GM19324 (cell line): ENCODE data around the gene WFDC1.

Source experiments
- ATAC-seq: cut with Tn5 transposase; IDR thresholded peaks from one replicate; pipeline ENCODE4 v1.9.1; 2021; ENCODE audit warnings: mild to moderate bottlenecking, moderate library complexity; ENCODE audit not compliant: unreplicated experiment, low FRiP score

The WFDC1 gene

DNA sequence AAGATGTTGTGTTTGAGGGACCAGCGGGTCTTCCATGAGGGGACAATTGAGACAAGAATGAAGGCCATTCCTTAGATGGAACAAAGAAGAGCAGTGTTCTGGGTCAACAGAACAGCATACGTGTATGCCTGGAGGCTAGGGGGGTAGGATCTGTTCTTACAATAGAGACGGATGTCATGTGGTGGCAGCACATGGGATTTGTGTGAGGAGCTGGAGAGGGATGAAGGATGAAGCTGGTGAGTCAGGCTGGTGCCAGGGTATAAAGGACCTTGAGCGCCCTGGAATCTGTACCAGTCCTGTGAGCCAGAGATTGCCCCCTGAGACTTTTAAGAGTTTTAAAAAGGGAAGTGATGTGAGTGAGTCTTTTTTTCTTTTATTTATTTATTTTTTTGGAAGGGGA is 22.8 kb upstream of the WFDC1 start:
- no peak for ATAC-seq

DNA sequence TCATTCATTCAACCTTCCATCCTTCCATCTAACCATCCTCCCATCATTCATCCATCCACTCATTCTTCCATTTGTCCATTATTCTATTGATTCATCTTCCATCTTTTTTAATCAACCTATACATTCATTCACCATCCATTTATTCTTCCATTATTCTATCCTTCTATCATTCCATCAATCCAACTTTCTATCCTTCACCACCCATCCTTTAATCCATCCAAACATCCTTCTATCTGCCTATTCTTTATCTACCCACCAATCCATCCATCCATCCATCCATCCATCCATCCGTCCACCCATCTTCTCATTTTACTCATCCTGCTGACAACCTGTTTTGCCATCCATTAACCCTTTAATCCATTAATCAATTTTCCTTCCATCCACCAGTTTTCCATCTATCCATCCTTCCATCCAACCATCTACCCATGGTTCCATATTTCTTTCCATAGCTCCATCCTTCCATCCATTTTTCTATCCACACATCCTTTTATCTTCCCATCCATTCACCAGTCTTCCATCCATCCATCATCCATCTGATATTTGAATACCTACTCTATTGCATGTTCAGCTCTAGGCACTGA is 21.8 kb upstream of the WFDC1 start:
- no peak for ATAC-seq

DNA sequence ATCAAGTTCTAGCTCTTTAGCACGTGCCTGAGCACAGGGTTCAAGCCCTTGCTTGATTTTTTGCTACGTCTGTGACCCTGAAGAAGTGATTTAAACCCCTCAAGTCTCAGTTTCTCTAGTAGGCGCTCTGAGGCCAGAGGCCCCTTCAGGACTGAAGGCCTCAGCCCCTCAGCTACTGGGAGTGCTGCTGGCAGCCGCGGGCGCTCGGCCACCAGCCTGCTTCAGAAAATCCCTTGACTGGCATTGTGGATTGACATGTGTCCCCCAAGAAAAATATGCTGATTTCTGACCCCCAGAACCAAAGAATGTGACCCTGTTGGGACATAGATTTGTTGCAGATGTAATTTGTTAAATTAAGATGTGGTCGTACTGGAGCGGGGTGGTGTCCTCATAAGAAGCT is 20.2 kb upstream of the WFDC1 start:
- no peak for ATAC-seq

DNA sequence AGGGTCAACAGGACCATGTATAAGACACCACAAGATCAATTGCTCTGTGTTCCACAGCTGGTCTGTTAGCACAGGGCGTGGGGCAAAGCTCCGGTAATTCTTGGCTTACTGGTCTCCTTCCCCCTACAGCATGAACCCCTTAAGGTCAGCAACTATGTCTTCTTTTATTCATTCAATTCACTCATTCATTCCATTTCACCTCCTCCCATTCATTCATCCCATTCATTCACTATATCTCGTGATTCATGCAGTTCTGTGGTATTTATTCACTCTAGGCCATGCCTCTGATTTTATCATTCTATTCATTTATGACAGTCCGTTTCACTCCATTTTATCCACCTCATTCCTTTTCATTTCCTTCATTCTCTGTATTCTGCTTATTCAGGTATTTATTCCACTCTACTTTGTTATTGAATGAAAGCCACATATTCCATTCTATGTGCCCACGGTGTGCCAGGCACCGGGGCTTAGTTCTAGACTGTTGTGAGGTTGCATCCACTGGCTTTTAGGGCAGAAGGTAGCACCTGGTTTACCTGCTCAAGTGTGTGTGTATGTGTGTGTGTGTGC is 19.0 kb upstream of the WFDC1 start:
- no peak for ATAC-seq

DNA sequence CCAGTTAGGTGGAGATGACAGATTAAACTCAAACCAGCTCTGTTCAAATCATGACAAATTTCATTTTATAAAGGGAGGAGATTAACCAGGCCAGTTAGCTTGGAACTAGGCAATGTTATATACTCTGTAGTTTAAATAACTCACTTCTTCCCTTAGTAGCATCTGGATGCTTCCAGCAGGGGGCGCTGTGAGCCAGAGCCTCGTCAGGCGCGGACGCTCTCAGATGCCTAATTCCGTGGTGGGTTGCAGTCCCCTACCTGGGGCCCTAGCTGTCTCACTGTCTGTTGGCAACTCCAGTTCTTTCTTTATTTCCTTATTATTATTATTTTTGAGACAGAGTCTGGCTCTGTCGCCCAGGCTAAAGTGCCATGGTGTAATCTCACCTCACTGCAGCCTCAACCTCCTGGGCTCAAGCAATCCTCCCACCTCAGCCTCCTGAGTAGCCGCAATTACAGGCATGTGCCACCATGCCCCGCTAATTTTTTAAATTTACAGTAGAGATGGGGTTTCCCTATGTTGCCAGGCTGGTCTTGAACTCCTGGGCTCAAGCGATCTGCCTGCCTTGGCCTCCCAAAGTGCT is 17.3 kb upstream of the WFDC1 start:
- ATAC-seq, result no peak

DNA sequence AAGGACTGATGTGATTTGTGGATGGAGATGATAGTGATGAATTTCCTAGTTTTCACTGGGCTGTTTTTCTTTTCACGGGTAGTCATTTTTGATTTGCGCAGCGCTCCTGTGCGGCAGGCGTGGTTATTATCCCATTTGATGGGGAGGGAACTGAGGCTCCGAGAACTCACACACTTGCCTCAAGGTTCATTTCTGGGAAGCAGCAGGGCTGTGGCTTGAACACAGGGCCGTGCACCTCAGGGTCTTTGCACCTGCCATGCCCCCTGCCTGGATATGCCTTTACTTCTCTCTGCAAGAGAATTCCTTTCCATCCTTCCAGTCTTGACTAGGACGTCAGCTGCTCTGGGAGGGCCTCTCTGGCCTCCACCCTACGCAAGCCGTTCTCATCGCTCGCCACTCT is 16.3 kb upstream of the WFDC1 start:
- ATAC-seq, result no peak

DNA sequence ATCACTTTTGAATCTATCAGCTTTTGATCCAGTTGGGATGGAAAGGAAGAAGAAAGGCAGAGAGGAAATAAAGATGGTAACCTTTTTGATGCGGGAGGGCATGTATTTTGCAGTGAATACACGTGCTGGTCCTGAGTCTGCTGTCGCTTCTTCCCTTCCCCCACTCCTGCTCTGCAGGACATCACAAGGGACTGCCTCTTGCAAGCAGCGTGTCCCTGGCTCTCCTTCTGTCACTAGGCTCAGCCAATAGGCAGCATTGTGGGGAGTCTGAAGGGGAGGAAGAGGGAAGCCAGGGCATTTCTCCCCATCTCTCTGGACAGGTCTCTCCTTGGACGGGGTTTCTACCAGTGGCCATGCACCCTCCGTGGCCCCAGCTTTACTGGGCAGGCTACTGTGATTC is 15.7 kb upstream of the WFDC1 start:
- ATAC-seq, result no peak

DNA sequence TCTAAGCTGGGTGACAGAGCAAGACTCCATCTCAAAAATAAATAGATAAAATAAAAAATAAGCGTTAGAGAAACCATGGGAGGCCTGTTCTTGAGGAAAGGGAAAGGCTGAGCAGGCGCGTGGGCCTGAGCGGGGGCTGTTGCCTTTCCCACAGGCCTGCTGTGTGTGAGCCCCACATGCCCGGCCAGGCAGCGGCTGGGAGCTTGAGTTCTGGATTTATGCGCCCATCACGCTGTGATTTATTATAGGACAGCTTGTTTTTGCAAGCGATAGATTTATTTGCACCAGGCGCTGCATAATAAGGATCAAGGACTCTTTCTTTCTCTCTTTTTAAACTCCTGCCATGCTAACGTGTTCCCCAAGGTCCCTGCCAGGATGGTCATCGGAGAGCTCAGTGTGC is 14.8 kb upstream of the WFDC1 start:
- no peak for ATAC-seq

DNA sequence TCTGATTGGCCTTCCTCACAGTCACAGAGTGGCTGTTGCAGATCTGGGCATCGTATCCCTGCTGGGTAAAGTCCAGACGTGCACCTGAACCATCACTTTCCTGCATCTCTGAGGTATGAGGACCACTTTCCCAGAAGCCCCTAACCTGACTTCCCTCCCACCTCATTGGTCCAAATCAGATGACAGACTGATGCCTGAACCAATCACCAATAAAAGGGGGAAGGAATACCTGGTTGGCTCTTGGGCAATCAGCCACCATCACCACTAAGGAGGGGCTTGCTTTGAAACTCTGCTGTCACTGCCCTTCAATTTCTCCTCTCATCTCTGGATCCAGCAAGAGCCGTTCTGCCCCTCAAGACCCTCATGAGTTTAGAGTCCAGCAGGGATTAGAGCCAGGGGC is 13.6 kb upstream of the WFDC1 start:
- no peak for ATAC-seq

DNA sequence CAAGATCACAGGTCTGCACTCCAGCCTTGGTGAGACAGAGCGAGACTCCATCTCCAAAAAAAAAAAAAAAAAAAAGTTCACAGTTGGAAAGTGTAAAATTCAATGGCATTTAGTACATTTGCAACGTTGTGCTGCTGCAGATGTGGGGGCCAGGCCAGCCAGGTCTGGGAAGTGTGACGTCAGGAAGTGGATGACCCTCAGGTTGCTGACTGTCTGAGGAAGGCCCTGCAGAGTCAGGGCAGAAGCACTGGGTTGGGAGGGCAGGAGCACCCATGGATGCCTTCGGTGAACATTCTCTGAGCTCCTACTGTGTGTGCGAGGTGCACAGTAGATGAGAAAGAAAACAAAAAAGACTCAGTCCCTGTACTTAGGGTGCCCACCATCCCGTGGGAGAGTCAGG is 12.1 kb upstream of the WFDC1 start:
- no peak for ATAC-seq

DNA sequence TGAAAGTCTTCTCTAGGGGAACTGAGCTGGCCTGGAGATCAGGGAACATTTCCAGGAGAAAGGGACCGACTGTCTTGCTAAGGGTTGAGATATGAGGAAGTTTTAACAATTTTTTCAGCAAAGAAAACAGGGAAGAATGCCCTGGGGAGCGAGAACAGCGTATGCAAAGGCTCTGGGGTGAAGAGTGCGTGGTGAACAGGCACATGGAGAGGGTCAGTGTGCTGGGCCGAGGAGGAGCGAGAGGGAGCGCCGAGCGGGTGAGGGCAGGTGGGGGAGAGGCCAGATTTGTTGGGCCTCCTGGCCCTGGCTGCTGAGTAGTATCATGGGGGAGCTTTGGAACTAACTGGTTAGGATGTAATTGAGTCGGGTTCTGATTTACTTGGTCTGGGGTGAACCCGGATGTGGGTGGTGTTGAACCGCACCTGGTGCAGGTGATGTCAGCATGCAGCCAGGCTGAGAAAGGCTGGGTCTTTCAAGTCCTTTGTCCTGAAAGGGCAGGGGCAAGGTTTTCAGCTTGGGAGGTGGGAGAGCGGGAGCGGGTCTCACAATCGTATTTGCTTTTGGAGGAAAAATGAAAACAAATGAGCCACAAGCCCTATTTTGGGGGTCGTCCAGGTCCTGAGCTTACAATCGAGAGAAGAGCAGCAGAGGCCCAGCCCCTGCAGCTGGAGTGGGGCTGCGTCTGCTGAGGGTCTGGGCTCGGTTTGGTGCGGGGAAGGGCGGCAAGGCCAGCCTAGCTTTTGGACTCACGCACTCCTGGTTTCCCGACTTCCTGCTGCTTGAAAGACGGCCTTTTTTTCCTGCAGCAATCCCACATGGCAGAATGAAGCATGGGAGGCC is 11.1 kb upstream of the WFDC1 start:
- no peak for ATAC-seq

DNA sequence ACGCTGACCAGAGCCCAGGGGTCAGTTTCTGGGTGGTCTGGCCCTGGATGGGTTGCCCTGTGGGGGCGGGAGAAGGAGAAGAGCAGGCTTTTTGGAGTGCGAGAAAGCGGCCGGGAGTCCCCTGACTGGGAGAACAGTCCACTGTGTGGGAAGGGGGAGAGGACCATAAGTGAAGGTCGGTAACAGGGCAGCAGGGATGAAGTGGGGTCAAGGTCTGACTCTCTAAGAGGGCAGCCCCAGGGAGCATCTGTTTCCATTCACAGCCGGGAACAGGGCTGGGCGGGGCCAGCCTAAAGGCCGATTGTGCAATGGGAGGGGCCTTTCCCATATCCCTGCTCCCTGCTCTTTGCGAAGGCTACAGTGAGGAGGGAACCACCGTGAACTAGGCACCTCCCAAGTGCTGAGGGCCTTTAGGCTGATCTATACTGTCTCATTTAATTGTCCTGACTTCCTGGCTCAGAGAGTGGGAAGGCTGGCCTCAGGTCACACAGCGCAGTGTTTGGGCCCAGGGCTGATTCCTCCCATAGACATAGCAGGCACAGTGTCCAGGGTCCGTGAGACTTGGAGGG is 10.4 kb upstream of the WFDC1 start:
- ATAC-seq, result no peak

DNA sequence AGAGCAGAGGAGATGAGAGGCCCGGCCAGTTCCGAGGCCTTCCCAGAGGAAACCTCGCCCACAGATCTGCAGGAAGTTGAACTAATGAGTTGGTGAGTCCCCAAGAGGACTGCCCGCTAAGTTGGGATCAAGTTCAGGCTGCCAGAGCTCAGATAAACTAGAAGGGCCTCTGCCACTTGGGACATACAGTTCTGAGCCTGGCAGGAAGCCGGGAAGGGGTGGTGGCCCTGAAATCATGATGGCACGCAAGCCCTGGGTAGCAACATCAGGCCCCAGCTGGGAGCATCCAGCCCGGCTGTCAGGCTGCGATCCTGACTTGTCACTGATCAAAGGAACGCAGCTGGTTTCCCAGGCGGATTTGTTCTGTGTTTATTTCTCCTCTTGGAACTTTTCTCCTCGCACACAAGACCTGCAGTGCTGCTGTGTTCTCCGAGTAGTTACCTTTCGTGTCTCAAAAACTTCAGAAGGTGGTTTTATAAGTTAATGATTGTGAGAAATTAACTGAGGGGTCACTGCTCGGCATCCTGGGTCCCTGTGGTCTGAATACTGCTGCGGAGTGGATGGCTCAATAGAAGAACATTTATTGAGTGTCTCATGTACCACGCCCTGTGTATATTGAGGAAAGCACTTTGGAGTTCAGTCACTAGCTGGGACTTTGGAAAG is 8.0 kb upstream of the WFDC1 start:
- no peak for ATAC-seq

DNA sequence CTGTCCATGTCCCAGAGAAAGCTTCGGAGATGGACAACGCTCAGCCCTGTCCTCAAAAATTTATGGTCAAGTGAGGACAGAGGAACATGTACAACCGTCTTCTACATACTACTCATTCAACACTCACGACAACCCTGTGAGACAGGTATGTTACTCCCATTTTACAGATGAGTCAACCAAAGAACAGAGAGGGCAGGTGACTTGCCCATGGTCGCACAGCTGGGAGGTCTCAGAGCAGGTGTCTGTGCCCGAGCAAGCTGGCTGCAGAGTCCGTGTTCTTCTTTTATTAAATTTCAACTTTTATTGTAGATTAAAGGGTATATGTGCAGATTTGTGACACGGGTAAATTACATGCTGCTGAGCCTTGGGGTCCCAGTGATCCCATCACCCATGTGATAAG is 5.8 kb upstream of the WFDC1 start:
- ATAC-seq, result no peak

DNA sequence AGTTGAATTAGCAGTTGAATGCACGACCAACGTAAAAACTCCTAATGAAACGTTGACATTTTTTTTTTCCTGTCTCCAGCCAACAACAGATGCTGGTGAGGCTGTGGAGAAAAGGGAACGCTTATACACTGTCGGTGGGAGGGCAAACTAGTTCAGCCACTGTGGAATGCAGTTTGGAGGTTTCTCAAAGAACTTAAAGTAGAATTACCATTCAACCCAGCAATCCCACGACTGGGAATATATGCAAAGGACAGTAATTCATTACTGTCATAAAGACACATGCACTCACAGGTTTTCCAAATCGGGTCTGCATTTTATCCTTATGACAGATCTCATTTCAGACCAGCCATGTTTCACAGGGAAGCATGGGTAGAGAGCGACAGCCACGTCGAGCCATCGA is 3.5 kb upstream of the WFDC1 start:
- ATAC-seq, result no peak

DNA sequence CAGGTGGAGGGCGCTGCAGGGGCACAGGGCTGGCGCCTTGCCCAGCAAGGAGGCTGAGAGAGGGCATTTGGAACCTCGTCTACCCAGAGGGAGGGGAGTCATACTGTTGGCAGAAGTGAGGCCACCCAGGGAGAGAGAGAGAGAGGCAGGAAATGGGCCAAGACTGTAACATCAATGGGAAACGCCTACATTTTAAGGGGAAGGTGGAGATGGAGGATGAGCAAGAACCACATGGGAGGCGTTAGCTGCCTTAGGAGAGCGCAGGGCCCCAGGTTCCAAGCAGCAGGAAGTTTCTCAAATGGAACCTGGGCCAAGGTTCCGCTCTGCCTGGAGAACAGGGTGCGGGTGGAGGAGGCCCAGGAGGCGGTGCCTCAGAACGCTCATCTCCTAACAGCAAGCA is 2.7 kb upstream of the WFDC1 start:
- ATAC-seq, result no peak

DNA sequence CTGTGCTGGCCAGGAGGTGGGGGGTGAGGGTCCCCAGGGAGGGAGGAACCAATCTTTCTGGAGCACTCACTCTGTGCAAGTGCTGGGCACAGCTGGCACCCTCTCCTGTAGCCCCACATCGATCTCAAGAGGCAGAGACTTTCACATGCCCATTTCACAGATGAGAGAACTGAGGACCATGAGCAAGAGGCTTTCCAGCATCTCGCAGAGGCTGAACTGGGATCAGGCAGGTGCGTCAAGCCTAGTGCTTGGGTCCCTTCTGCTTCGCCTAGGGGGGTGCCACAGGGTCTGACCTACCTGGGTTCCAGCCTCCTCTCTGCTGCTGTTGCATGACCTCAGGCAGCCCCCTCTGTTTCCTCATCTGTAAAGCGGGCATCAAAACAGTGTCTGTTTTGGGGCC is 1.3 kb upstream of the WFDC1 start:
- no peak for ATAC-seq

DNA sequence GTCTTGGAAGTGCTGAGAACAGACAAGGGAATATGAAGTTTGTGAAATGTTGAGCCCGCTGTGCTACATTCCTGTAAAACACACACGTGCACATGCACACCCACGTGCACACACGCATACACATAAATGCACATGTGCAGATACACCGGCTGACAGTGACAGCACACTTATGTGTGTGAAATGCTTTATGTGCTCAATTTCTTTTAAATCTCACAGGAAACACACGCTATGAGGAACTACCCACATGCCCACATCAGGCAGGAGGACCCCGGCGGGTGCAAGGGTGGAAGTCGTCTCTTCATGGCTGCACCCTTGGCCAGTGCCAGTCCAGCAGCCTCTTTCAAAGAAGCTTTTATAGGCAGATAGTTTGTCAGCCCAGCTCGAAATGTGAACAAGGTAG is 561 bp upstream of the WFDC1 start:
- ATAC-seq, result no peak

DNA sequence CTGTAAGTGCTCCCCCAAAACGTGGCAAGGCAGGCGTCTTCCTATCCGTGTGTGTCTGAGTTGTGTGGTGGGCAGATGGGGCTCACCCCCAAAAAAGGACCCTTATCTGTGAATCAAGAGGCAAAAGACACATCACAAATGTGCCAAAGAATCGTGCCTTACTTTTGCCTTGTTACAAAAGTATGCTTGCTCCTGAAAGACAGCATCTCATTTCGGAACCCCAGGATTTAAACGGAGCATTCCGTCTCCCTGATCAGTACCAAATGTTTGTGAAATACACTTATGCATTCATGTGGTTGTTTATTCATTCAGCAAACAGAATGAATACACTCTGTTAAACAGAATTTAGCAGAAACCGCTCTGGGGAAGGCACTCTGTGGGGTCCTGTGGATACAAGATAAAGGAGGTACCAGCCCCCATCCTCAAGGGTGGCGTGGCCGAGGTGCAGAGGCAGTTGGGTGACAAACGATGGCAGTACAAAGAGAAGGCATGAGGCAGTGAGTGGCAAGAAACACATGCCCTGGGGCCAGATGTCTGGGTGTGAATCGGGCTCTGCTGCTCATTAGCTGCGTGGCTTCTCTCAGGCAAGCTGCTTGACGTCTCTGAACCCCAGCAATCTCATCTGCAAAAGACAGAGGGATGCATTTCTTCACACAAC is 654 bp downstream of the WFDC1 start:
- ATAC-seq, result no peak

DNA sequence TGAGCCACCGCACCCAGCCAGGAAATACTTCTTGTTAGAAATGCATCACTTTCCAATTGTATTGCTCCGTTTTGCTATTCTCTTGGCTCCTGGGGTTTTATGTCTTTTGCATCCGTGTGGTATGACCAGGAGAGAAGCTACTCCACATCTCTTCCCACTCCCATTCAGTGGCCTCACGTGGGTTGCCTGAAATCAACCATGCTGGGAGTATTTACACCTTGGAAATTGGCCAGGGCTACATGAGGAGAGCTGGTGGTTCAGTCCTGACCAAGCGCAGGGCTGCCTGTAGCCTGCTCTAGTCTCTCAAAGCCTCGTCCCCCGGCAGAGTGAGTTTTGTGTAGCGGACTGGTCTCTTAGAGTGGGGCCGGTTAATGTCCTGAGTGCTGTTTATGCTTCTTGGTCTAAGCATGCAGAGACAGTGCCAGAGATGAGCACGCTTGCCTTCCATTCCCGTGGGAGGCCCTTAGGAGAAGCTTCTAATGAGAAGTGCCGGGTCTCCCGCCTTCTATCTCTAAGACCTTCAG is 3.8 kb downstream of the WFDC1 start:
- no peak for ATAC-seq
